AG09319 (cell line): ENCODE results near the gene EHD1.

Experiments used
- DNase-seq: peaks from one replicate; pipeline ENCODE4 v3.0.0-alpha.2; 2010; ENCODE audit warnings: low read depth; ENCODE audit errors: extremely low read depth
- TF ChIP-seq, protein P1 (sequence below): IDR thresholded peaks from 2 replicates; pipeline ENCODE4 v1.5.1; 2011; ENCODE audit warnings: low read depth, mild to moderate bottlenecking, inconsistent platforms, low read length, moderate library complexity

Gene EHD1

DNA sequence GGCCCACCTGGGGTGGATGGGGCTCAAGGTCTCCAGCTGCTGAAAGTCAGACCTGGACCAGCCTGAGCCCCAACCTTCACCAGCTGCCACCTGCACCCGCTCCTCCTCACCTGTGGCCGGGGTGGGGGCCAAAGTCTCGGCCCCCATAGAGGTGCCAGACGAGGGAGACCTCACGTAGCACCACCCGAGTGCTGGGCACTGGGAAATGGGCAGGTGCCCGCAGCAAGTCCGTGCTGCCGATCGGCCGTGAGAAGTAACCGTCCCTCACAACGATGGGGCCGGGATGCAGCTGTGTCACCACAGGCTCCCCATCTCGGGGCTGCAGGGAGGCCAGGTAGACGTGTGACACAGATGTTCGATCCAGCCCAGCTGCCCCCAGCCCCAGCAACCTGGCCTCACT is 22.4 kb upstream of the EHD1 start:
- TF ChIP-seq, protein P1, sequence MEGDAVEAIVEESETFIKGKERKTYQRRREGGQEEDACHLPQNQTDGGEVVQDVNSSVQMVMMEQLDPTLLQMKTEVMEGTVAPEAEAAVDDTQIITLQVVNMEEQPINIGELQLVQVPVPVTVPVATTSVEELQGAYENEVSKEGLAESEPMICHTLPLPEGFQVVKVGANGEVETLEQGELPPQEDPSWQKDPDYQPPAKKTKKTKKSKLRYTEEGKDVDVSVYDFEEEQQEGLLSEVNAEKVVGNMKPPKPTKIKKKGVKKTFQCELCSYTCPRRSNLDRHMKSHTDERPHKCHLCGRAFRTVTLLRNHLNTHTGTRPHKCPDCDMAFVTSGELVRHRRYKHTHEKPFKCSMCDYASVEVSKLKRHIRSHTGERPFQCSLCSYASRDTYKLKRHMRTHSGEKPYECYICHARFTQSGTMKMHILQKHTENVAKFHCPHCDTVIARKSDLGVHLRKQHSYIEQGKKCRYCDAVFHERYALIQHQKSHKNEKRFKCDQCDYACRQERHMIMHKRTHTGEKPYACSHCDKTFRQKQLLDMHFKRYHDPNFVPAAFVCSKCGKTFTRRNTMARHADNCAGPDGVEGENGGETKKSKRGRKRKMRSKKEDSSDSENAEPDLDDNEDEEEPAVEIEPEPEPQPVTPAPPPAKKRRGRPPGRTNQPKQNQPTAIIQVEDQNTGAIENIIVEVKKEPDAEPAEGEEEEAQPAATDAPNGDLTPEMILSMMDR: no peak

DNA sequence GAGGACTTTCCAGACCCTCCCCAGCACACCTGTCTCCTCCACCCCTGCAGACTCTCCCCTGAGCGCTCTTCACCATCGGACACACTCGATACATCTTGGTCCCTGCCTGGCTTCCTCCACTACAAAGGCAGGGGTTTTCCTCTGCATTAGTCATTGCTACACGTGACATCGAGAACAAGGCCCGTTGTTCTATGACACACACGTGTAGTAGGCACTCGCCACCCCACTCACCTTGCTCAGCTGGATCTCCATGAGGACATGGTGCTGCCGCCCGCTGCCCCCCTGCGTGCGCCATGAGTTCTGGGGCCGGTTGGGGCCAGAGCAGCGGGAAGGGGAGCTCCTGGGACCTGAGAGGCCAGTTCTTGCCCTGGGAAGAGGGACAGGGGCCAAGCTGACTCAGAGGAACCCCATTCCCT is 21.9 kb upstream of the EHD1 start:
- no peak for DNase-seq

More for the DNA sequence above, 22.4 kb upstream of the EHD1 start:
- DNase-seq: no peak

DNA sequence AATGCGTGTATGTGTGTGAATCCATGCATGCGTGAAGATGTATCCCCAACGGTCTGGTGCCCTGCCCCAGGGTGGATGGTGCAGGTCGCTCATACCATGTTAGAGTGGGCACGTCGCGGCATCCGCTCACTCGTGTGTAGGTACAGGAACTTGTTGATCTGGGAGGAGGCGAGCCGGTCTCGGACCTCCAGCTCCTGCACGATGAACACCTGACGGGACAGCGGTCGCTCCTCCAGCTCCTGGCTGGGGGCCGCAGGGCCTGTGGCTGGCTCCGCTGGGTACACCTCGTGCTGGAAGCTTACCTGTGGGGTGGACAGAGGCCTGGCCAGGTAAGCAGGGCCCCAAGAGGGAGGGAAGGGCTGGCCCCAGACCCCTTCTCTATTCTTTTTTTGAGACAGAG is 20.1 kb upstream of the EHD1 start:
- TF ChIP-seq, protein P1: no peak
- DNase-seq: no peak

More for the DNA sequence above, 21.9 kb upstream of the EHD1 start:
- TF ChIP-seq, protein P1: no peak

DNA sequence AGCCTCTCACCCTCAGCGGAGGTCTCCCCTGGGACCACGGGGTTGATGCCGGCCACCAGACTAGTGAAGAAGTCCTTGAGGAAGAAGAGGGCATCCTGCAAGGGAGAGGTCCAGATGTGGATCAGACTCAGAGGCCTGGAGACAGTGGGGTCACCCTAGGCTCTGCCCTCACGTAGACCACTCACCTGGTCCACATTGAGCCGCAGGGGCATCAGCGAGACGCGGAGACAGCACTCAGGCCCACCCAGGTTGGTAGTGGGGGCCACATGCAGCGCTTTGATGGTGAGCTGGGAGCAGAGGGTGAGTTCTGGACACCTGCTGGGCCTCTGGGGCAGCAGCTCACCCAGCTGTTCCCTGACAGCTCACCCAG is 19.6 kb upstream of the EHD1 start:
- TF ChIP-seq, protein P1: no peak
- no peak for DNase-seq

DNA sequence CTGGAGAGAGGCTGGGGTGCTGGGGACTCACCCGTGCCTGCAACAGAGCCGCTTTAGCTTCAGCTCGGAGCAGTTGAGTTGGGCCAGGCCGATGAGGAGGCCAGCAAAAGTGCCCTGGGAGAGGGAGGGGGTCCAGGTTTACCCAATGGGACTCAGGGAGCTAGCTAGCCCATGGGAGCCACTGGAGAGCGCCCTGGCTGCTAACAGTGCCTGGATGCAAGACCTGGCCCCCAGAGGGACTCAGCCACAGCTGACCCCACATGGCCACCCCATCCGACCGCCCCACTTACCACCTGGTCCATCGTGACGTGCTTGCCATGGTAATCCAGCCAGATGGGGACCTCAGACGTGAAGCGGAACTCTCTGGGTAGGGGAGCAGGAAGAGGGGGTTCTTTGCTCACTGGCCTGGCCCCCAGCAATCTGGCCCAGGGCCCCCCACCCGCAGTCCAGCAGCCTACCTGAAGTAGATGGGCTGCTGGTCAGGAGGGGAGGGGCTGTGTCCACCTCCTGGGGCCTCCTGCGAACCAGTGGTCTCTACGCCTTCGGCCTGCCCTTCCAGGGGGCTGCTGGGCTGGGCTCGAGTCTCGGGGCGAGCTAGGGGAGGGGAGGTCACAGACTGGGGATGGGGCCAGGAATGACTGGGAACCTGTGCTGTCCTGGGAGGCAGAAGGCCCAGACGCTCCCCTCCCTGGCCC is 19.1 kb upstream of the EHD1 start:
- TF ChIP-seq, protein P1: no peak
- no peak for DNase-seq

DNA sequence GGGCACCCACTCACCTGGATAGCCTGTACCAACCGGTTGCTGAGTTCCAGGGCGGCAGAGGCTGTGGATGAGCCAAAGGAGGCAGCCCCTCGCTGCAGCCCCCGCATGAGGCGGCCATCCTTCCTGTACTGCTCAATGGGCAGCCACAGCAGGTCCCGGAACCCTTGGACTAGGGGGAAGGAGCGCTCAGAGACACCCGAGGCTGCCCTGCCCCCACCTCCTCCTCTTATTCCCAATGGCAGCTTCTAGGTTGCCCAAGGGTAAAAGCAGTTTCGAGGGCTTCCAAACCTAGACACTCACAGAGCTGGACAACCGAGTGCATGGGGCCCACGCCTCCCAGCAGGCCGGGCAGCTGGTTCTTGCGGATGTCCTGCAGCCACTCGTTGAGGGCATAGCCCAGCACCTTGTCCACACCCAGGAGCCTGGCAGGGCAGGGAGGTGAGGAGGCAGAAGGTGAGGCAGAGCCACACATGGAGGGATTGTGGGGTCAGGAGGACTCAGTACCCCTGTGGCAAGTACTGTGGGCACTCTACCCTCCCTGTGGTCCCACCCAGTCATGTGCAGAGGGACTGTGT is 18.1 kb upstream of the EHD1 start:
- no peak for DNase-seq
- TF ChIP-seq, protein P1: no peak

DNA sequence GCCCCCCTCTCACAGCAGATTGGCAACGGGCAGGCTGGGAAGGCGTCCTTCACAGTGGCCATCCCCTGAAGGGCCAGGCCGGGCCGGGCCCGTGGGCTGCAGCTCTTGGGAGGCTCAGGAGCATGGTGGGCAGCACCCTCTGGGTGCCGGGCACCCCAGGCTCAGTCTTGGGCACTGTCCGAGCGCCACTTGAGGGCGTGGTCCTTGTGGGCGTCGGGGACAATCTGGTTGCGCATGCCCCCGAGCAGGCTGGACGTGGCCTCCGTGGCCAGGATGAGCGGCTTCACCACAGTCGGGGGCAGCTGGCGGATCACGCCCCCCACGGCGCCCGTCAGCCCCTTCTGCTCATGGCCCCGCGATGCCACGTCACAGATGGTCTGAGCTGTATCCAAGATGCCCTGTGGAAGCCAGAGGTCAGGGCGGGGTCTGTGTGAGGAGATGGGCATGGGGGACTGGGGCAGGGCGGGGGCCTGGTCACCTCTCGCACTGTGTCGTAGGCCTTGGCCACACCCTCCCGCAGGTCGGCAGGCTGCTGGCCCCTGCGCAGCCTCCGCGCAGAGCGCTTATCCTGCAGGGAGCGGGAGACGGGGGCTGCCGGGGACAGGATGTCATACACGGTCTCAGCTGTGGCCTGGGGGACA is 16.5 kb upstream of the EHD1 start:
- TF ChIP-seq, protein P1: no peak
- DNase-seq: no peak
